HCT116 (cell line): Measurements from ENCODE around the gene OLA1. TPM values are rescaled to one million over a fixed set of nuclear protein-coding genes. Genes with fewer than 3 reads are reported as not detected.

Experiments
- ATAC-seq: fragments of 200-7000 bp; cut with Tn5 transposase; 2 replicates; pipeline ENCODE4 v1.9.1; 2020; ENCODE audit warnings: mild to moderate bottlenecking, moderate library complexity
- BruUV-seq: library from RNA; stranded (reverse); fragments of 400-500 nt; replicated peaks from 2 replicates; lab custom pipeline; 2021; lab: Mats Ljungman, UMichigan
- CTCF ChIA-PET: fragments of 300-600 bp; sonication (Branson Sonifier 250); formaldehyde crosslinking; loops from one replicate; lab custom pipeline; 2021; ENCODE audit warnings: antibody characterized with exemption; lab: Charles Lee
- POLR2A ChIA-PET: fragments of 300-600, 350-600 bp; sonication (Branson Sonifier 250); formaldehyde crosslinking; loops from one replicate; lab custom pipeline; 2021; ENCODE audit warnings: antibody characterized with exemption; lab: Charles Lee
- RAD21 ChIA-PET, 2 experiments: fragments of 300-600 bp; sonication (Branson Sonifier 250); formaldehyde crosslinking; loops; one replicate each; lab custom pipeline; 2023; ENCODE audit warnings: low total read pairs in 2 of 2; ENCODE audit not compliant: uncharacterized antibody in 2 of 2, unreplicated experiment in 2 of 2, low non-redundant PET in 1 of 2; lab: Charles Lee
- DNase-seq: peaks from one replicate; pipeline ENCODE4 v3.0.0-alpha.2; 2010; ENCODE audit warnings: low read depth, low spot score
- H2AFZ ChIP-seq: fragments of 200-600 bp; shearing (Covaris generic), sonication (generic); 2 replicates; pipeline ENCODE4 v1.6.1; 2017; ENCODE audit warnings: low read depth, mixed run types, mixed read lengths, antibody characterized with exemption, low read length; ENCODE audit not compliant: poor library complexity, severe bottlenecking
- H3K27ac ChIP-seq: 2 replicates; pipeline ENCODE4 v1.5.1; 2012; ENCODE audit warnings: low read depth, low read length
- H3K27me3 ChIP-seq: fragments of 200-600 bp; sonication (generic); 2 replicates; pipeline ENCODE4 v1.6.1; 2016; ENCODE audit warnings: mixed run types, low read length, mixed read lengths; ENCODE audit not compliant: insufficient read depth
- H3K36me3 ChIP-seq, 2 experiments: fragments of 200-500 bp in 1 of 2; fragments of 200-600 bp in 1 of 2; sonication (Bioruptor generic) in 1 of 2; sonication (generic) in 1 of 2; 2 replicates each; pipeline versions ENCODE4 v1.5.1 to v1.6.1; 2014 to 2016; ENCODE audit warnings: low read length in 2 of 2, inconsistent platforms in 1 of 2, mixed read lengths in 1 of 2, mixed run types in 1 of 2; ENCODE audit not compliant: insufficient read depth in 2 of 2, control insufficient read depth in 1 of 2
- H3K4me1 ChIP-seq, 2 experiments: fragments of 200-600 bp in 1 of 2; sonication (generic) in 1 of 2; 2 replicates each; pipeline versions ENCODE4 v1.5.1 to v1.6.1; 2012 to 2017; ENCODE audit warnings: low read length in 2 of 2, inconsistent platforms in 1 of 2, mild to moderate bottlenecking in 1 of 2, mixed read lengths in 1 of 2, mixed run types in 1 of 2, moderate library complexity in 1 of 2; ENCODE audit not compliant: insufficient read depth in 2 of 2, control insufficient read depth in 1 of 2
- H3K4me2 ChIP-seq: fragments of 200-600 bp; sonication (generic); 2 replicates; pipeline ENCODE4 v1.6.1; 2017; ENCODE audit warnings: mixed run types, low read length, mixed read lengths
- H3K4me3 ChIP-seq, 2 experiments: fragments of 200-600 bp in 1 of 2; sonication (generic) in 1 of 2; replicated peaks in 1 of 2; 2 replicates each; pipeline ENCODE4 v1.5.1; 2011 to 2016; ENCODE audit warnings: low read length in 2 of 2, control low read depth in 1 of 2, low read depth in 1 of 2, mild to moderate bottlenecking in 1 of 2, mixed read lengths in 1 of 2, mixed run types in 1 of 2
- H3K79me2 ChIP-seq: fragments of 200-600 bp; sonication (generic); 2 replicates; pipeline ENCODE4 v1.6.1; 2017; ENCODE audit warnings: mild to moderate bottlenecking, mixed run types, low read length, moderate library complexity, mixed read lengths; ENCODE audit not compliant: insufficient read depth
- H3K9ac ChIP-seq: fragments of 200-600 bp; sonication (generic); 2 replicates; pipeline ENCODE4 v1.6.1; 2016; ENCODE audit warnings: low read length, mixed read lengths
- H3K9me2 ChIP-seq: fragments of 200-600 bp; sonication (generic), shearing (Covaris generic); 2 replicates; pipeline ENCODE4 v1.6.1; 2017; ENCODE audit warnings: mixed run types, mild to moderate bottlenecking, moderate library complexity; ENCODE audit not compliant: insufficient read depth
- H3K9me3 ChIP-seq, 2 experiments: fragments of 200-500 bp in 1 of 2; fragments of 200-600 bp in 1 of 2; sonication (Bioruptor generic) in 1 of 2; sonication (generic) in 1 of 2; 2 replicates each; pipeline ENCODE4 v1.6.1; 2014 to 2017; ENCODE audit warnings: low read length in 2 of 2, mixed read lengths in 2 of 2, inconsistent platforms in 1 of 2, low read depth in 1 of 2, mild to moderate bottlenecking in 1 of 2, mixed run types in 1 of 2, moderate library complexity in 1 of 2; ENCODE audit not compliant: control insufficient read depth in 1 of 2, insufficient read depth in 1 of 2
- H4K20me1 ChIP-seq: fragments of 200-600 bp; sonication (generic), shearing (Covaris generic); 2 replicates; pipeline ENCODE4 v1.6.1; 2017; ENCODE audit warnings: mixed run types, mild to moderate bottlenecking, moderate library complexity; ENCODE audit not compliant: insufficient read depth
- ATF3 ChIP-seq: IDR thresholded peaks from 2 replicates; pipeline ENCODE4 v1.6.1; 2012
- EGR1 ChIP-seq: IDR thresholded peaks from 2 replicates; pipeline ENCODE4 v1.6.1; 2012; ENCODE audit warnings: low read depth
- ELF1 ChIP-seq: IDR thresholded peaks from 2 replicates; pipeline ENCODE4 v1.6.1; 2012; ENCODE audit warnings: low read depth, borderline replicate concordance
- EZH2 ChIP-seq: fragments of 200-600 bp; sonication (generic); IDR thresholded peaks from 2 replicates; pipeline ENCODE4 v1.6.1; 2017; ENCODE audit warnings: antibody characterized with exemption, mixed run types
- EZH2phosphoT487 ChIP-seq: fragments of 200-600 bp; IDR thresholded peaks from 2 replicates; pipeline ENCODE4 v1.6.1; 2018; ENCODE audit warnings: antibody characterized with exemption, borderline replicate concordance
- FOSL1 ChIP-seq: IDR thresholded peaks from 2 replicates; pipeline ENCODE4 v1.6.1; 2012; ENCODE audit warnings: low read depth
- JUND ChIP-seq: IDR thresholded peaks from 2 replicates; pipeline ENCODE4 v1.6.1; 2012
- MAX ChIP-seq: IDR thresholded peaks from 2 replicates; pipeline ENCODE4 v1.6.1; 2012
- POLR2A ChIP-seq: IDR thresholded peaks from 2 replicates; pipeline ENCODE4 v1.7.0; 2011; ENCODE audit warnings: borderline replicate concordance; ENCODE audit not compliant: insufficient read depth, insufficient read length; ENCODE audit errors: extremely low read depth
- POLR2AphosphoS5 ChIP-seq: IDR thresholded peaks from 2 replicates; pipeline ENCODE4 v1.6.1; 2011; ENCODE audit warnings: mild to moderate bottlenecking, low read depth, low read length, moderate library complexity
- SP1 ChIP-seq: IDR thresholded peaks from 2 replicates; pipeline ENCODE4 v1.6.1; 2012; ENCODE audit warnings: low read depth
- TCF7L2 ChIP-seq: IDR thresholded peaks from 2 replicates; pipeline ENCODE4 v1.7.0; 2011; ENCODE audit warnings: borderline replicate concordance, inconsistent platforms; ENCODE audit not compliant: insufficient read depth, insufficient read length; ENCODE audit errors: extremely low read depth
- YY1 ChIP-seq: IDR thresholded peaks from 2 replicates; pipeline ENCODE4 v1.6.1; 2011; ENCODE audit warnings: low read length, low read depth, moderate library complexity, mild to moderate bottlenecking; ENCODE audit not compliant: insufficient replicate concordance; ENCODE audit errors: extremely low read depth
- ZFX ChIP-seq: fragments of 450-650 bp; IDR thresholded peaks from 2 replicates; pipeline ENCODE4 v1.6.1; 2017
- ZNF274 ChIP-seq: fragments of 200-500 bp; sonication (Bioruptor generic); IDR thresholded peaks from 2 replicates; pipeline ENCODE4 v1.6.1; 2014; ENCODE audit warnings: mild to moderate bottlenecking, low read depth, low read length, inconsistent platforms
- intact Hi-C: fragments of 100-400 bp; cut with micrococcal nuclease; formaldehyde crosslinking; loops from 2 replicates; pipeline ENCODE4 v1.10.0; 2022
- total RNA-seq: library from RNA; stranded (reverse); gene quantifications from one replicate; pipeline ENCODE4 v1.2.1, GENCODE V29; 2021; ENCODE audit not compliant: unreplicated experiment
- TF ChIP-seq, protein P1 (sequence below), 3 experiments: fragments of 200-600 bp in 1 of 3; sonication (generic) in 1 of 3; IDR thresholded peaks in 2 of 3; conservative IDR thresholded peaks in 1 of 3; 2 replicates each; pipeline ENCODE4 v1.5.1; 2012 to 2017; ENCODE audit warnings: low read depth in 2 of 3, low read length in 2 of 3, antibody characterized with exemption in 1 of 3, borderline replicate concordance in 1 of 3, control low read depth in 1 of 3, mild to moderate bottlenecking in 1 of 3, mixed read lengths in 1 of 3, mixed run types in 1 of 3, moderate library complexity in 1 of 3; ENCODE audit not compliant: insufficient read depth in 1 of 3

The OLA1 gene
- total RNA-seq, 1 experiment from 2014 or later, result 219 TPM

- TF ChIP-seq, protein P1, sequence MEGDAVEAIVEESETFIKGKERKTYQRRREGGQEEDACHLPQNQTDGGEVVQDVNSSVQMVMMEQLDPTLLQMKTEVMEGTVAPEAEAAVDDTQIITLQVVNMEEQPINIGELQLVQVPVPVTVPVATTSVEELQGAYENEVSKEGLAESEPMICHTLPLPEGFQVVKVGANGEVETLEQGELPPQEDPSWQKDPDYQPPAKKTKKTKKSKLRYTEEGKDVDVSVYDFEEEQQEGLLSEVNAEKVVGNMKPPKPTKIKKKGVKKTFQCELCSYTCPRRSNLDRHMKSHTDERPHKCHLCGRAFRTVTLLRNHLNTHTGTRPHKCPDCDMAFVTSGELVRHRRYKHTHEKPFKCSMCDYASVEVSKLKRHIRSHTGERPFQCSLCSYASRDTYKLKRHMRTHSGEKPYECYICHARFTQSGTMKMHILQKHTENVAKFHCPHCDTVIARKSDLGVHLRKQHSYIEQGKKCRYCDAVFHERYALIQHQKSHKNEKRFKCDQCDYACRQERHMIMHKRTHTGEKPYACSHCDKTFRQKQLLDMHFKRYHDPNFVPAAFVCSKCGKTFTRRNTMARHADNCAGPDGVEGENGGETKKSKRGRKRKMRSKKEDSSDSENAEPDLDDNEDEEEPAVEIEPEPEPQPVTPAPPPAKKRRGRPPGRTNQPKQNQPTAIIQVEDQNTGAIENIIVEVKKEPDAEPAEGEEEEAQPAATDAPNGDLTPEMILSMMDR (IDR thresholded peaks at IDR 0.05 in 2 of 3, conservative IDR thresholded peaks at IDR 0.05 in 1 of 3; ENCODE audit: borderline replicate concordance in 1 of 3, insufficient read depth in 1 of 3, low read depth in 2 of 3, low read length in 2 of 3), result no peak
- TF ChIP-seq EGR1 (0 out of 2 replicates have a peak, but pooled peaks have one; percentile 31), MAX (peak; percentile 53), POLR2A (no peak), EZH2phosphoT487 (no peak), ZFX (no peak), POLR2AphosphoS5 (peak; percentile 42; the same call in 1 of the 2 replicates), SP1 (peak; percentile 90), ELF1 (no peak), FOSL1 (peak; percentile 100), ATF3 (peak; percentile 55; the same call in 1 of the 2 replicates), EZH2 (no peak)
- TF ChIP-seq, all 23 proteins: peak for 14
Observed at GRCh38 chr2:174120346-174120745, 128.0 kb downstream of the OLA1 start (continued).

GRCh38 chr2:174117951-174118930 lies 130.1 kb downstream of the OLA1 start:
- Histone ChIP-seq H3K4me3 (peak overlapping the region; percentile 35 to 54), H3K4me1 (peaks cover 65 to 66% of the 10 kb centered on the region in 2 experiments), H3K9me2 (no peaks in the 10 kb centered on the region), H3K79me2 (peaks cover 55% of the 10 kb centered on the region), H3K9ac (peak overlapping the region; percentile 46), H4K20me1 (no peaks in the 10 kb centered on the region), H3K36me3 (peaks cover 2 to 12% of the 10 kb centered on the region in 2 experiments; a peak in 1 of 4 replicates), H3K9me3 (no peaks in the 10 kb centered on the region), H3K27ac (peak overlapping the region; percentile 89), H3K27me3 (no peaks in the 10 kb centered on the region), H3K4me2 (peak overlapping the region; percentile 79), H2AFZ (no peak overlapping the region)
- intact Hi-C loops, result no loop called here
- ChIA-PET CTCF (no interaction called here), RAD21 (no interaction called here), POLR2A (no interaction called here)
- peak; percentile 53 for ATAC-seq
- BruUV-seq, result TSS peak; percentile 81
- DNase-seq, result peak; percentile 65
- TF ChIP-seq SP1 (peak; percentile 73; the same call in 1 of the 2 replicates), FOSL1 (peak; percentile 76), ZNF274 (no peak), POLR2AphosphoS5 (no peak), YY1 (no peak), POLR2A (no peak), ATF3 (0 out of 2 replicates have a peak, but pooled peaks have one; percentile 17), JUND (peak; percentile 73), TCF7L2 (no peak)
- TF ChIP-seq, protein P1 (IDR thresholded peaks at IDR 0.05 in 2 of 3, conservative IDR thresholded peaks at IDR 0.05 in 1 of 3; ENCODE audit: borderline replicate concordance in 1 of 3, insufficient read depth in 1 of 3, low read depth in 2 of 3, low read length in 2 of 3), result no peak
